ENCODE data around the gene IL6. TPM values are rescaled to one million over a fixed set of nuclear protein-coding genes. Genes with fewer than 3 reads are reported as not detected.
A peak's percentile ranks its signal among the peaks of the same experiment; 100 is the strongest.

IL6 gene
- total RNA-seq, 1 experiment from 2014 or later, result 0.85 TPM

GRCh38 chr7:22732556-22733126 is 5.6 kb downstream of the IL6 start:
- DNase-seq, result no peak
- Histone ChIP-seq H2BK120ac (ENCODE audit: low read depth, low read length, poor library complexity, severe bottlenecking) (no peak overlapping the region), H3K9me3 (ENCODE audit: control insufficient read depth, low read depth, low read length) (no peaks in the 10 kb centered on the region), H2BK20ac (ENCODE audit: low read depth, low read length, poor library complexity, severe bottlenecking) (no peak overlapping the region), H3K14ac (ENCODE audit: insufficient read depth, low read length) (no peak overlapping the region), H3K4ac (ENCODE audit: low read depth, low read length) (no peak overlapping the region), H4K5ac (ENCODE audit: insufficient read length, low read depth, low read length) (no peak overlapping the region), H2BK12ac (ENCODE audit: insufficient read length, low read depth, low read length) (no peak overlapping the region), H3K27me3 (ENCODE audit: insufficient read depth, low read length) (no peaks in the 10 kb centered on the region), H2BK15ac (ENCODE audit: low read depth, low read length) (no peak overlapping the region), H3K79me2 (ENCODE audit: insufficient read depth, low read length) (no peaks in the 10 kb centered on the region), H3K27ac (ENCODE audit: insufficient read length, low read depth, low read length) (no peak overlapping the region), H3K4me2 (ENCODE audit: insufficient read depth, insufficient read length, low read length) (no peak overlapping the region), H3K9ac (ENCODE audit: extremely low read depth, insufficient read length, low read length) (no peak overlapping the region), H2BK5ac (ENCODE audit: insufficient read length, low read length) (no peak overlapping the region), H3K4me1 (ENCODE audit: insufficient read depth, low read length) (peaks cover 2% of the 10 kb centered on the region; the same call in 1 of the 2 replicates), H4K91ac (ENCODE audit: insufficient read length, low read depth, low read length) (no peak overlapping the region), H2AK5ac (ENCODE audit: insufficient read length, low read length) (no peak overlapping the region), H3K56ac (ENCODE audit: insufficient read length, low read depth, low read length) (no peak overlapping the region), H4K8ac (replicated peaks; ENCODE audit: insufficient read length, low read depth, low read length) (no peak overlapping the region), H4K20me1 (ENCODE audit: control insufficient read depth, insufficient read depth, insufficient read length) (no peaks in the 10 kb centered on the region), H3K23me2 (ENCODE audit: insufficient read length, low read depth, low read length, poor library complexity, severe bottlenecking) (no peaks in the 10 kb centered on the region), H3K23ac (ENCODE audit: insufficient read length, low read depth, low read length) (no peak overlapping the region), H3T11ph (ENCODE audit: low read length) (no peak overlapping the region), H3K79me1 (ENCODE audit: insufficient read depth, low read depth, low read length, poor library complexity, severe bottlenecking) (no peaks in the 10 kb centered on the region), H3K18ac (ENCODE audit: insufficient read length, low read depth, low read length) (no peak overlapping the region), H2AFZ (ENCODE audit: low read length) (no peak overlapping the region)
- peaks cover 1% of the 10 kb centered on the region; the same call in 1 of the 2 replicates for H3K27me3 Mint-ChIP-seq (ENCODE audit: low read depth)
- H3K4me3 Mint-ChIP-seq, result no peak overlapping the region
- H3K9me3 Mint-ChIP-seq, result peaks cover 3 to 7% of the 10 kb centered on the region in 2 experiments; a peak in 2 of 5 replicates
- no peak overlapping the region for H3K27ac Mint-ChIP-seq
- peaks cover 0 to 9% (median 0%) of the 10 kb centered on the region in 3 experiments; a peak in 2 of 7 replicates for H3K36me3 Mint-ChIP-seq (ENCODE audit: insufficient read depth in 1 of 3, low read depth in 3 of 3)
- TF ChIP-seq CTCF (conservative IDR thresholded peaks at IDR 0.05), result peak; percentile 63
- WGBS (ENCODE audit: extremely low coverage, insufficient read length, low lambda C conversion rate), result no CpG with 5 or more reads among the region's 4 CpGs
- H3K4me1 Mint-ChIP-seq, result peaks cover 0 to 9% of the 10 kb centered on the region in 2 experiments; a peak in 2 of 4 replicates

Measured in H9 (cell line).